ENCODE measurements around the gene BCL2.
"Not testable (repeated sequence)": the region's sequence is repeated elsewhere in the genome, so short reads cannot be mapped to it uniquely, and the experiment has no call there.

Gene BCL2

DNA sequence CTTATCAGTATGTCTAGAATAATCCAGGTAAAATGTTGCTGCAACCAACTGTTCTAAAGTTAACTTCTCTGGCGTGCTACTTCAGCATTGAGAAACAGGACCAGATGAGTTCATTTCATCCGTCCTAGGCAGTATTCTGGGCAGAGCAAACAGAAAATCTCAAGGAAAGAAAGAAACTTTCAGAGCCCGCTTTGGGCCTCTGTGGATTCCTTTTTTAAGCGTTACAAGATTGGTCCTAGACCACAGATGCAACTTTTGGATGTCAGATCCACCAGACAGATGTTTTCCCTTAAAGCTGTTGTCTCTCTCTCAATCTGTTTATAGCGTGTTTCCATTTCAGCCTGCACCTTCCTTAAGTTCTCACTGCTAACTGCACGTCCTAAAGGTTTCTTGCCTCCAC is 75.0 kb downstream of the BCL2 start:
- Histone ChIP-seq H3K27me3 (ENCODE audit: control insufficient read depth, insufficient read depth, low read length) (no peaks in the 10 kb centered on the region), H3K9me3 (ENCODE audit: control insufficient read depth, insufficient read depth, low read length) (no peaks in the 10 kb centered on the region), H3K27ac (ENCODE audit: low read length) (no peak overlapping the region), H3K36me3 (ENCODE audit: control insufficient read depth, insufficient read depth, low read length) (no peaks in the 10 kb centered on the region), H3K4me3 (ENCODE audit: low read length) (no peak overlapping the region), H3K4me1 (ENCODE audit: control insufficient read depth, insufficient read depth, low read length) (no peaks in the 10 kb centered on the region)
- WGBS (ENCODE audit: insufficient coverage, insufficient read length), result no CpG with 5 or more reads among the region's 6 CpGs
- no peak for DNase-seq (ENCODE audit: low read depth, low spot score)

DNA sequence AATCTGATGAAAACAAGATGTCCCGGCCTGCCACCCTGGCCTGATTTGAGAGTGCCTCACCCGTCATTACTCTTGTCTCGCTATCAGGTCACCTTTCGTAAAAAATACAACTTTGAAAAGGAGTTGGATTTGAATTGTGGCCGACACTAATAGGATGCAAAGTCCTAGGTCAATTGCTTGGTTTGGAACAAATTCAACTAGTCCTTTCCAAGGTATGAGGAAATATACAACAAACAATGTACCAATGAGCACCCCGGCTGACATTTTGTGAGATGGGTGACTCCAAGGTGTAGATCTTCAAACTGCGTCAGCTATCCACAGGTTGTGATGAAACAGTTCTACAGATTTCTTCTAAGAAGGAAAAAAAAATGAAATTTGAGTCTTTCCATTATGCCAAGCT is 77.8 kb downstream of the BCL2 start:
- H3K36me3 ChIP-seq (ENCODE audit: control insufficient read depth, insufficient read depth, low read length), result no peaks in the 10 kb centered on the region
- H3K27me3 ChIP-seq (ENCODE audit: control insufficient read depth, insufficient read depth, low read length), result no peaks in the 10 kb centered on the region
- H3K4me1 ChIP-seq (ENCODE audit: control insufficient read depth, insufficient read depth, low read length), result peaks cover 5% of the 10 kb centered on the region; the same call in 1 of the 2 replicates
- H3K9me3 ChIP-seq (ENCODE audit: control insufficient read depth, insufficient read depth, low read length), result no peaks in the 10 kb centered on the region
- H3K4me3 ChIP-seq (ENCODE audit: low read length), result no peak overlapping the region
- WGBS (ENCODE audit: insufficient coverage, insufficient read length), result no CpG with 5 or more reads among the region's 7 CpGs
- no peak overlapping the region for H3K27ac ChIP-seq (ENCODE audit: low read length)
- DNase-seq (ENCODE audit: low read depth, low spot score), result no peak

GRCh38 chr18:63241317-63241712 is 78.3 kb downstream of the BCL2 start:
- Histone ChIP-seq H3K36me3 (ENCODE audit: control insufficient read depth, insufficient read depth, low read length) (no peaks in the 10 kb centered on the region), H3K9me3 (ENCODE audit: control insufficient read depth, insufficient read depth, low read length) (no peaks in the 10 kb centered on the region), H3K27me3 (ENCODE audit: control insufficient read depth, insufficient read depth, low read length) (no peaks in the 10 kb centered on the region), H3K4me1 (ENCODE audit: control insufficient read depth, insufficient read depth, low read length) (peaks cover 5% of the 10 kb centered on the region; the same call in 1 of the 2 replicates), H3K4me3 (ENCODE audit: low read length) (no peak overlapping the region), H3K27ac (ENCODE audit: low read length) (no peak overlapping the region)
- no peak for DNase-seq (ENCODE audit: low read depth, low spot score)
- no CpG with 5 or more reads among the region's 3 CpGs for WGBS (ENCODE audit: insufficient coverage, insufficient read length)

DNA sequence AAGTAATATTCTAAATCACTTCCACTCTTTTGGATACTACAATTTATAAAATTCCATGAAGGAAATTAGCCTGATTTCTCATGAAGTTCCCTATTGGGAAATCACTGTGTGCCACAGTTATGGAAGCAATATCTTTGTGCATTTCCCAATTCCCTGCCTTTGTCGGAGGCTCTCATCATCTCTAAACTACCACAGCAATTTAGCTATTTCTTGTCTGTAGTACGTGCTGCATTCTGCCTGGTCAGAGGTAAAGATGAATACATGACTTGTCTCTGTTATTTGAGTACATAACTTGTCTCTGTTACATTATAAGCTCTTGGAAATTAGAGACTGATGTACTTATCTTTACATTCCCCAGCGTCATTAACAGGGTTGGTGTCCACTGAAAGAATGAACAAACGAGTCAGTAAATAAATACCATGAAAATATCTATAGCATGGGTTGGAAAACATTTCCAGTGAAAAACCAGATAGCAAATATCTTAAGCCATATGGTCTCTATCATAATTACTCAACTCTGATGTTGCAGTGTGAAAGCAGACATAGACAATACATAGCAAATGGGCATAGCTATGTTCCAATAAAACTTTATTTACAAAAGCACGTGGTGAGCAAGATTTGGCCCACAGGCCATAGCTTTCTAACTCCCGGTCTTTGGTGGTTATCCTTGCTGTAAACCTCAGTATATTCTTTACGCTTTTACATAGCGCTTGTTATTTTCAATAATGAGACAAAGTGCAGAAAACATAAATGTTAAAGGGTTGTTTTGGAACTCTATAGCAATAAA is 78.8 kb downstream of the BCL2 start:
- peaks cover 5% of the 10 kb centered on the region; the same call in 1 of the 2 replicates for H3K4me1 ChIP-seq (ENCODE audit: control insufficient read depth, insufficient read depth, low read length)
- H3K27ac ChIP-seq (ENCODE audit: low read length), result no peak overlapping the region
- H3K27me3 ChIP-seq (ENCODE audit: control insufficient read depth, insufficient read depth, low read length), result no peaks in the 10 kb centered on the region
- H3K36me3 ChIP-seq (ENCODE audit: control insufficient read depth, insufficient read depth, low read length), result no peaks in the 10 kb centered on the region
- no peak overlapping the region for H3K4me3 ChIP-seq (ENCODE audit: low read length)
- WGBS (ENCODE audit: insufficient coverage, insufficient read length), result no CpG with 5 or more reads among the region's 8 CpGs
- no peak for DNase-seq (ENCODE audit: low read depth, low spot score)
- no peaks in the 10 kb centered on the region for H3K9me3 ChIP-seq (ENCODE audit: control insufficient read depth, insufficient read depth, low read length)

DNA sequence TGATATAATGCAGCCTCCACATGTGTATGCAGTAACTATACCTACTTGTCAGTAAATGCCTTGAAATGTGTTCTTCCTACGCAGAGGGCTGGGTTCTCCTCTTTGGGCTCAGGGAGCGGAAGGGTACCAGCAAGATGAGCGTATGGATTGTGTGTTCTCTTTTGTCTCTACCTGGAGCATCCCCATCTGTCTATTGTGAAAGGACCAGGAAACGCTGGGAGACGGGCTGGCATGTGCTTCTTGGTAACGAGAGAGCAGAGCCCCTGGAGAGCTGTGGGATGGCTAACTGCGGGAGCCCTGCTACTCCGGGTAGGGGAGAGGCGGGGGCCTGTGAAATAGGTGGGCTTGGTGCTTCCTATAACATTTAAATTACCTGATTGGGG is 80.9 kb downstream of the BCL2 start:
- no peaks in the 10 kb centered on the region for H3K27me3 ChIP-seq (ENCODE audit: control insufficient read depth, insufficient read depth, low read length)
- no peak for DNase-seq (ENCODE audit: low read depth, low spot score)
- peaks cover 5% of the 10 kb centered on the region; the same call in 1 of the 2 replicates for H3K4me1 ChIP-seq (ENCODE audit: control insufficient read depth, insufficient read depth, low read length)
- no peak overlapping the region for H3K27ac ChIP-seq (ENCODE audit: low read length)
- no CpG with 5 or more reads among the region's 9 CpGs for WGBS (ENCODE audit: insufficient coverage, insufficient read length)
- H3K36me3 ChIP-seq (ENCODE audit: control insufficient read depth, insufficient read depth, low read length), result no peaks in the 10 kb centered on the region
- H3K4me3 ChIP-seq (ENCODE audit: low read length), result no peak overlapping the region
- no peaks in the 10 kb centered on the region for H3K9me3 ChIP-seq (ENCODE audit: control insufficient read depth, insufficient read depth, low read length)

DNA sequence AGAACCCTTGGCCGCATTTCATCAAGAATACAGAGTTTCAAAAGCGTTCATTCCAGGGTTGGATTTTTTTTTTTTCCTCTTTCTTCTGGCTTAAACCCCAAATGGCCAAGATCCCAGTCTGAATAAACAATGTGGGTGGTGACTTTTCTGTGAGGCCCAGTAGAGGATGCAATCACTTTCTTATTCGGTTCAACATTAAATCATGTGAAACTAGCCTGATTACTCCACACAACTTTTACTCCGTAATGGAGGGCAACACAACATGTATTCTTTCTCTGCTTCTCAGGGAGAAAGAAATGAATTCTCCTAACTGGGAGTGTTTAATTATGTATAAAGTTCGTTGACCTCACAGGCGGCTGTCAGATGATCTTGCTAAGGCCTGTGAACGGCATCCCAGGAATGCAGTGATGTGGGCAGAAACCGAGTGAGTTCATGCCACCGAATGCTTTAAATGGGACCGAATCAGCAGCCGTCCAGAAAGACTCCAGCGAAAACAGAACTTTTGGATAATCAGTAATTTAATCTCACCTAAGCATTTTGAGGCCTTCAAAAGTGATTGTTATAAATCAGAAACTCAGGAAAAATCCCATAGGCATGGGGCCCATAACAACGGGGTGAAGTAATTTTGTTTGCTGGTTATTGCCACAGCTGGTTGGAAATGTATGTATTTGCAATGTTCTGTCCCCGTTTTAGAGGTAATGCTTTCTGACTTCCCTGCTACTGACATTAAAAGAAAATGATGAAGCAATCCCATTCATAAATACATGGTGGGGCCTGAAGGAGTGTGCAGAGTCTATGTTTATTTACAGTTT is 81.5 kb downstream of the BCL2 start:
- whole genome bisulfite sequencing (ENCODE audit: insufficient coverage, insufficient read length), result no CpG with 5 or more reads among the region's 14 CpGs
- H3K36me3 ChIP-seq (ENCODE audit: control insufficient read depth, insufficient read depth, low read length), result no peaks in the 10 kb centered on the region
- H3K4me3 ChIP-seq (ENCODE audit: low read length), result no peak overlapping the region
- H3K27me3 ChIP-seq (ENCODE audit: control insufficient read depth, insufficient read depth, low read length), result no peaks in the 10 kb centered on the region
- peak; percentile 43 for DNase-seq (ENCODE audit: low read depth, low spot score)
- peaks cover 5% of the 10 kb centered on the region; the same call in 1 of the 2 replicates for H3K4me1 ChIP-seq (ENCODE audit: control insufficient read depth, insufficient read depth, low read length)
- H3K27ac ChIP-seq (ENCODE audit: low read length), result no peak overlapping the region
- H3K9me3 ChIP-seq (ENCODE audit: control insufficient read depth, insufficient read depth, low read length), result no peaks in the 10 kb centered on the region

DNA sequence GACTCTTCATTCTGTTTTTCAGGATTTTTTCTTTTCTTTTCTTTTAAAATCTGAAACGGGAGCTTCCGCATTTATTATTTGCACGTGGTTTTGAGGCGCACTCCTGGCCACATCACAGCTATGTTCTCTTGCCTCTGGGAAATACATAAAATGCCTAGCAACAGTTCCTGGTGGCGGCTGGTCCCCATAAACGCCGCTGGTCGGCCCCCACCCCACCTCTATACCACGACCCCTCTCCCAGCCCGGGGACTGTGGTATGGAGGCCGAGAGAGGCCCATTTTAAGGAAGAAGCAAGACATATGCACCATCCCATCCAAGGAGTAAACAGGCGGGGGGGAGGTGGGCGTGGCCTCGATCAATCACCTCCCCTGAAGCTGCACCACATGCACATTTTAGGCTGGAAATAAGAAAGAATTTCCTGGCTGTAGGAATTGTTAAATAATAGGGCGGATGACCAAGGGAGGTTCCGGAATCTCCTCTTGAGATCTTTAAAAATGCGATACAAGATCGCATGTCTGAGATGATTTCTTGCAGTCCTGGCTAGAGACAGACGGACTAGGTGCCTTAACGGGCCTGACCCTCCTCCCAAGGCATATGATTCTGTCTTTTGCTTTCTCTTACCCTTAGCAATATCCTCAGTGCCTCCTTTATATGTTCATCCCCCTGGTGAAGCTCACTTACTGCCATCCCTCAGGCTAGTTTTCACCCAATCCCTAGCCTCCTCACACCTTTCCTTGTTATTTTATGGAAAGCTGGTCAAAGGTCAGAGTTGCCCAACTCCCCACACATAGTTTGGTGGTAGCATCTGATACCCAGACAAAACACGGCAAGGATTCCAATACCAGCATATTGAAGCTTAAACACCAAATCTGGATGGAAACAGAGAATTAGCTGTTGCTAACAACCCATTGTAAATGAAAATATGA is 82.4 kb downstream of the BCL2 start:
- H3K36me3 ChIP-seq (ENCODE audit: control insufficient read depth, insufficient read depth, low read length), result no peaks in the 10 kb centered on the region
- no peaks in the 10 kb centered on the region for H3K9me3 ChIP-seq (ENCODE audit: control insufficient read depth, insufficient read depth, low read length)
- no peak overlapping the region for H3K4me3 ChIP-seq (ENCODE audit: low read length)
- peaks cover 5% of the 10 kb centered on the region; the same call in 1 of the 2 replicates for H3K4me1 ChIP-seq (ENCODE audit: control insufficient read depth, insufficient read depth, low read length)
- no peaks in the 10 kb centered on the region for H3K27me3 ChIP-seq (ENCODE audit: control insufficient read depth, insufficient read depth, low read length)
- no peak overlapping the region for H3K27ac ChIP-seq (ENCODE audit: low read length)
- WGBS (ENCODE audit: insufficient coverage, insufficient read length), result no CpG with 5 or more reads among the region's 21 CpGs
- DNase-seq (ENCODE audit: low read depth, low spot score), result no peak

GRCh38 chr18:63236406-63236805 is 83.2 kb downstream of the BCL2 start:
- H3K4me1 ChIP-seq (ENCODE audit: control insufficient read depth, insufficient read depth, low read length), result peaks cover 5% of the 10 kb centered on the region; the same call in 1 of the 2 replicates
- no CpG with 5 or more reads among the region's 14 CpGs for WGBS (ENCODE audit: insufficient coverage, insufficient read length)
- H3K27me3 ChIP-seq (ENCODE audit: control insufficient read depth, insufficient read depth, low read length), result no peaks in the 10 kb centered on the region
- no peak overlapping the region for H3K4me3 ChIP-seq (ENCODE audit: low read length)
- no peaks in the 10 kb centered on the region for H3K9me3 ChIP-seq (ENCODE audit: control insufficient read depth, insufficient read depth, low read length)
- H3K27ac ChIP-seq (ENCODE audit: low read length), result no peak overlapping the region
- H3K36me3 ChIP-seq (ENCODE audit: control insufficient read depth, insufficient read depth, low read length), result no peaks in the 10 kb centered on the region
- DNase-seq (ENCODE audit: low read depth, low spot score), result no peak

GRCh38 chr18:63235920-63236319 is 83.6 kb downstream of the BCL2 start:
- DNase-seq (ENCODE audit: low read depth, low spot score), result not testable (repeated sequence)

GRCh38 chr18:63234841-63235240 is 84.7 kb downstream of the BCL2 start:
- Histone ChIP-seq H3K27me3 (ENCODE audit: control insufficient read depth, insufficient read depth, low read length) (no peaks in the 10 kb centered on the region), H3K4me3 (ENCODE audit: low read length) (no peak overlapping the region), H3K9me3 (ENCODE audit: control insufficient read depth, insufficient read depth, low read length) (no peaks in the 10 kb centered on the region), H3K36me3 (ENCODE audit: control insufficient read depth, insufficient read depth, low read length) (no peaks in the 10 kb centered on the region), H3K4me1 (ENCODE audit: control insufficient read depth, insufficient read depth, low read length) (peaks cover 5% of the 10 kb centered on the region; the same call in 1 of the 2 replicates), H3K27ac (ENCODE audit: low read length) (no peak overlapping the region)
- DNase-seq (ENCODE audit: low read depth, low spot score), result no peak
- WGBS (ENCODE audit: insufficient coverage, insufficient read length), result no CpG with 5 or more reads among the region's 3 CpGs

More at GRCh38 chr18:63235920-63236319, 83.6 kb downstream of the BCL2 start:
- no CpG with 5 or more reads among the region's 4 CpGs for WGBS (ENCODE audit: insufficient coverage, insufficient read length)
- H3K9me3 ChIP-seq (ENCODE audit: control insufficient read depth, insufficient read depth, low read length); H3K27me3 ChIP-seq (ENCODE audit: control insufficient read depth, insufficient read depth, low read length); H3K27ac ChIP-seq (ENCODE audit: low read length); H3K36me3 ChIP-seq (ENCODE audit: control insufficient read depth, insufficient read depth, low read length); H3K4me1 ChIP-seq (ENCODE audit: control insufficient read depth, insufficient read depth, low read length); H3K4me3 ChIP-seq (ENCODE audit: low read length): not testable (repeated sequence)
